SU-DHL-6 (cell line): Measurements from ENCODE around the gene PDE7B.
"Not testable (repeated sequence)": the region's sequence is repeated elsewhere in the genome, so short reads cannot be mapped to it uniquely, and the experiment has no call there.

Source experiments
- CTCF ChIP-seq: fragments of 200-600 bp; sonication (generic); IDR thresholded peaks from one replicate; pipeline ENCODE4 v1.5.1; 2017; ENCODE audit warnings: antibody characterized with exemption, mild to moderate bottlenecking, low read length, moderate library complexity; ENCODE audit not compliant: insufficient read depth, poor library complexity, severe bottlenecking
- EZH2phosphoT487 ChIP-seq: fragments of 200-600 bp; sonication (generic), shearing (Covaris generic); conservative IDR thresholded peaks from 2 replicates; pipeline ENCODE4 v1.6.1; 2018; ENCODE audit warnings: mild to moderate bottlenecking, antibody characterized with exemption, low read length, moderate library complexity, mixed read lengths

GRCh38 chr6:136224974-136225373 is 373.5 kb downstream of the PDE7B start:
- not testable (repeated sequence) for TF ChIP-seq CTCF, EZH2phosphoT487
